BJ (cell line): Measurements from ENCODE around the gene RHBDD3. TPM values are rescaled to one million over a fixed set of nuclear protein-coding genes. Genes with fewer than 3 reads are reported as not detected.

ENCODE experiments used
- CTCF ChIA-PET: fragments of 350-600 bp; formaldehyde crosslinking; extraction: SDS; loops from one replicate; lab custom pipeline; 2021; ENCODE audit warnings: antibody characterized with exemption, inconsistent platforms; lab: Yijun Ruan, JAX
- POLR2A ChIA-PET: fragments of 300-600 bp; sonication (Branson Sonifier 250); formaldehyde crosslinking; extraction: SDS; loops from one replicate; lab custom pipeline; 2021; ENCODE audit warnings: antibody characterized with exemption; lab: Charles Lee
- DNase-seq: peaks from one replicate; pipeline ENCODE4 v3.0.0-alpha.2; 2011; ENCODE audit warnings: low read depth
- H3K27me3 ChIP-seq: 2 replicates; pipeline ENCODE4 v1.6.0; 2011; ENCODE audit warnings: low read length; ENCODE audit not compliant: control insufficient read depth, insufficient read depth
- H3K36me3 ChIP-seq: 2 replicates; pipeline ENCODE4 v1.5.1; 2011; ENCODE audit warnings: low read length; ENCODE audit not compliant: control insufficient read depth, insufficient read depth
- H3K4me3 ChIP-seq: 2 replicates; pipeline ENCODE4 v1.5.1; 2011; ENCODE audit warnings: low read depth, mild to moderate bottlenecking, control low read depth, low read length
- polyA plus RNA-seq: library from polyadenylated mRNA; depleted of rRNA; stranded (reverse); fragments of >200 nt; gene quantifications from 2 replicates; pipeline ENCODE4 v1.2.3, GENCODE V29; 2011
- TF ChIP-seq, protein P1 (sequence below): IDR thresholded peaks from 2 replicates; pipeline ENCODE4 v1.5.1; 2011; ENCODE audit warnings: low read depth, mild to moderate bottlenecking, control low read depth, inconsistent platforms, low read length, moderate library complexity; ENCODE audit not compliant: insufficient read depth

Gene RHBDD3
- polyA plus RNA-seq, 1 experiment, result 15.6 TPM

DNA sequence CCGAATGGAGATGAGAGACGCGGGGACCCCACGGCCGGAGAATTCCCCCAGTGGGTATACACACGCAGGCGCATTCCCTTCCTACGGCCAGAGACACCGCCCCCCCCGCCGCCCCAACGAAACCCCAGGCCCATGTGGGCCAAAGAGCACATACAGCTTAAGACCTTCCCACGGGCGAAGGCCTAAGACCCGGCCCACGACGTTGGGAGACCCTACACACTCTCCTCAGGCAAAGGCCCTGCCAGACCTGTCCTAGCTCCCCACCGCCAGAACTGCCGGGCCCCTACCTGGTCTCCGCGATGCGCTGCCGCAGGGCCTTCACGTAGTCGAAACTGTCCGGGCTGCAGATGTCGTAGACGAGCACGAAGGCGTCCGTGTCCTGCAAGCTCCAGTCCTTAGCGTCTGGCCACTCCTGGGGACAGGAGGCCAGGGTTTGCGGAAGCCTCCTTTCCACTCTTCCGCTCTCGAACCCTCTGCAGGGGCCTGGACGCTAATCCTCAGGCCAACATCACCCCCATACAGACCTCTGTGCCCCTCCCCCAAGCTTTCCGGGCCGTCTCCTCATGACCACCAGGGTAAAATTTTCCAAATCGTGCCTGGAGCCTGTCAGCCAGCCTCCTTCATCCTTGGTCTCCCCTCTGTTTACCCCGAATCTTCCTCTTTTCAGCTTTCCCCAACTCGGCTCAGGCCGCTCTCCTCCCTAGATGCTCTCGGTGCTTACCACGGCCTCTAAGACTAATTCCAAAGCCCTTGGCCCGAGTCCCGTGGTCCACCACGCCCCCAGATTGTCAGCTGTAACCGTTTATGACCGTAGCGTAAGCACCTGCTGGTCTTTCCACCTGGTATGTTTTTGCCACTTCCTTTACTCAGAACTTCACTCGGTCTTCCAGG is 46.0 kb upstream of the RHBDD3 start:
- no peak for DNase-seq
- ChIA-PET POLR2A (interaction anchor here (0.6 kb wide), 1 partner anchor 428 kb away, joined by 8 read pairs; no protein-coding TSS in a partner anchor), CTCF (interaction anchor here (0.9 to 2.0 kb wide), 3 partner anchors 18 to 44 kb away, joined by 3 to 4 read pairs (median 4); no protein-coding TSS in a partner anchor)
- TF ChIP-seq, protein P1, sequence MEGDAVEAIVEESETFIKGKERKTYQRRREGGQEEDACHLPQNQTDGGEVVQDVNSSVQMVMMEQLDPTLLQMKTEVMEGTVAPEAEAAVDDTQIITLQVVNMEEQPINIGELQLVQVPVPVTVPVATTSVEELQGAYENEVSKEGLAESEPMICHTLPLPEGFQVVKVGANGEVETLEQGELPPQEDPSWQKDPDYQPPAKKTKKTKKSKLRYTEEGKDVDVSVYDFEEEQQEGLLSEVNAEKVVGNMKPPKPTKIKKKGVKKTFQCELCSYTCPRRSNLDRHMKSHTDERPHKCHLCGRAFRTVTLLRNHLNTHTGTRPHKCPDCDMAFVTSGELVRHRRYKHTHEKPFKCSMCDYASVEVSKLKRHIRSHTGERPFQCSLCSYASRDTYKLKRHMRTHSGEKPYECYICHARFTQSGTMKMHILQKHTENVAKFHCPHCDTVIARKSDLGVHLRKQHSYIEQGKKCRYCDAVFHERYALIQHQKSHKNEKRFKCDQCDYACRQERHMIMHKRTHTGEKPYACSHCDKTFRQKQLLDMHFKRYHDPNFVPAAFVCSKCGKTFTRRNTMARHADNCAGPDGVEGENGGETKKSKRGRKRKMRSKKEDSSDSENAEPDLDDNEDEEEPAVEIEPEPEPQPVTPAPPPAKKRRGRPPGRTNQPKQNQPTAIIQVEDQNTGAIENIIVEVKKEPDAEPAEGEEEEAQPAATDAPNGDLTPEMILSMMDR, result no peak
- H3K36me3 ChIP-seq, result peaks cover 4% of the 10 kb centered on the region
- H3K4me3 ChIP-seq, result no peak overlapping the region
- H3K27me3 ChIP-seq, result peaks cover 18% of the 10 kb centered on the region

DNA sequence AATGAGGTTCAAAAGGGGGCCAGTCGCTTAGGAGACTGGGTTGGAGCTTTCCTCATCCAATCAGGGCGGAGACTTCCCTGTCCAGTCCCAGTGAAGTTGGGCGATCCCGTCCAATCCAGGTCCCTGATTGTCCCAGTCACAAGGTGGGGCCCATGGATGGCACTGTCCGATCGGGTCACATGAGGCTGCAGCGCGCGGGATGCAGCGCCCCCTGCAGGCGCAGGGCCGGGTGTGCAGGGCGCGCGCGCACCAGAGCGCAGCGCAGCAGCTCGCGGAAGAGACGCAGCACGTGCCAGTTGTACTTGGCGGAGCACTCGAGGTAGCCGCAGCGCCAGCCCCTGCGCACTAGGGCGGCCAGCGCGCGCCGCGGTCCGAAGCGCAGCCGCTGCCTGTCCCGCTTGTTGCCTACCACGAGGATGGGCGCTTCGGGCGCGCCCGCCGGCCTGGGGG is 45.4 kb upstream of the RHBDD3 start:
- Histone ChIP-seq H3K36me3 (peaks cover 4% of the 10 kb centered on the region), H3K4me3 (no peak overlapping the region), H3K27me3 (peaks cover 18% of the 10 kb centered on the region)
- CTCF ChIA-PET, result interaction anchor here (0.7 to 2.0 kb wide), 7 partner anchors 9 to 45 kb away, joined by 3 to 6 read pairs (median 4); no protein-coding TSS in a partner anchor
- no peak for DNase-seq
- TF ChIP-seq, protein P1, result peak; percentile 46
- POLR2A ChIA-PET, result no interaction called here

DNA sequence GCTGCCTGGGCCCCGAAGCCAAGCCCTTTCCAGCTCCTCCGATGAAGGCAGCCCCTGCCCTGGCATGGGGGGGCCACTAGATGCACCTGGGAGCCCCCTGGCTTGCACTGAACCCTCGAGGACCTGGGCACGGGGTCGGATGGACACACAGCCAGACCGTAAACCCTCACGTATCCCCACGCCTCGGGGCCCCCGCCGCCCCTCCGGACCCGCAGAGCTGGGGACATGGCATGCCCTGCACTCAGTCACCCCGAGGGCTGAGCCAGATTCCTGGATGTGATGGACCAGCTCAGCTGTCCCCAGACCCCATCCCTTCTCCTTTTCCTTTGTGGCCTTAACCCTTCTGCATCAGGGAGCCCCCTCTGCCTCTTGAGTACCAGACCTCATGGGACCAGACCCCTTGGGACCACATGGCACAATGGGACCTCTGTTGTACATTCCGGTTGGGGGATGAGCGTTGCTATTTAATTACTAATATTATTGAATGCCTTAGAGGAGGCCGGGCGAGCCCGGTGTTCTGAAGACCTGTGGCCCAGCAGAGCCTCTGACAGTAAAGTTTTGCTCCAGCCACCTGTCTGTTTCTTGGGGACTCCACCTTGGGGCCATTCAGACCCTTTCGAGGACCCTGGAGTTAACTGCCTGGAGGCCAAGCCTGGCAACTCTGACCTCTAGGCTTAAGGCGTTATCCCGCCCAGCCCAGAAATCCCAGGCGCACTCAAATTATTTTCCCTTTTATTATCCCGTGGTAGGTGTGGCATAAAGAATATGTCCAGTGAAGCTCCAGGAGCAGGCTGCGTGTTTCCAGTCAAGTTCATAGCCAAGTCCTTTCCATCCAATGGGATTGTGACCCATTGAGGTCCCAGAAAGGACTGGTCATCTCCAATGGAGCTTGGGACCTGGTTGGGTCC is 44.7 kb upstream of the RHBDD3 start:
- ChIA-PET POLR2A (no interaction called here), CTCF (interaction anchor here (0.7 to 2.0 kb wide), 7 partner anchors 9 to 46 kb away, joined by 3 to 8 read pairs (median 5); no protein-coding TSS in a partner anchor)
- DNase-seq, result no peak
- TF ChIP-seq, protein P1, result no peak
- peaks cover 4% of the 10 kb centered on the region for H3K36me3 ChIP-seq
- peaks cover 18% of the 10 kb centered on the region for H3K27me3 ChIP-seq
- H3K4me3 ChIP-seq, result no peak overlapping the region

DNA sequence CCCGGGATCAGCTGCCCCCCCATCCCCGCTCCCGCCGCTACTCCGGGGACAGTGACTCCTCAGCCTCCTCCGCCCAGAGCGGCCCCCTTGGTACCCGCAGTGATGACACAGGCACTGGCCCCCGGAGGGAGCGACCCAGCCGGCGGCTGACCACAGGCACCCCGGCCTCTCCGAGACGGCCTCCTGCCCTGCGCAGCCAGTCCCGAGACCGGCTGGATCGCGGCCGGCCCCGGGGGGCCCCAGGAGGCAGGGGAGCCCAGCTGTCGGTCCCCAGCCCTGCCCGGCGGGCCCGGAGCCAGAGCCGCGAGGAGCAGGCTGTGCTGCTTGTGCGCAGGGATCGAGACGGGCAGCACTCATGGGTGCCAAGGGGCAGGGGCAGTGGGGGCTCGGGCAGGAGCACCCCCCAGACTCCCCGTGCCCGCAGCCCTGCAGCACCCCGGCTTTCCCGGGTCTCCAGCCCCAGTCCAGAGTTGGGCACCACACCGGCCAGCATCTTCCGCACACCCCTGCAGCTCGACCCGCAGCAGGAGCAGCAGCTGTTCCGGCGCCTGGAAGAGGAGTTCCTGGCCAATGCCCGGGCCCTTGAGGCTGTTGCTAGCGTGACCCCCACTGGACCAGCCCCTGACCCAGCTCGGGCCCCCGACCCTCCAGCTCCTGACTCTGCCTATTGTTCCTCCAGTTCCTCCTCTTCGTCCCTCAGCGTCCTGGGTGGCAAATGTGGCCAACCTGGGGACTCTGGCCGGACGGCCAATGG is 43.9 kb upstream of the RHBDD3 start:
- ChIA-PET POLR2A (no interaction called here), CTCF (interaction anchor here (1.8 kb wide), 1 partner anchor 47 kb away, joined by 8 read pairs; no protein-coding TSS in a partner anchor)
- H3K36me3 ChIP-seq, result peaks cover 4% of the 10 kb centered on the region
- peaks cover 18% of the 10 kb centered on the region for H3K27me3 ChIP-seq
- TF ChIP-seq, protein P1, result no peak
- H3K4me3 ChIP-seq, result no peak overlapping the region
- no peak for DNase-seq
